ENCODE measurements around the gene RTKN. TPM values are rescaled to one million over a fixed set of nuclear protein-coding genes. Genes with fewer than 3 reads are reported as not detected.
A peak's percentile ranks its signal among the peaks of the same experiment; 100 is the strongest.

Gene RTKN
- total and polyA plus RNA-seq, 2 of the 13 experiments (the other 11 are each of a cell fraction or from before 2014, with no cell fraction given), result 159 to 166 TPM

DNA sequence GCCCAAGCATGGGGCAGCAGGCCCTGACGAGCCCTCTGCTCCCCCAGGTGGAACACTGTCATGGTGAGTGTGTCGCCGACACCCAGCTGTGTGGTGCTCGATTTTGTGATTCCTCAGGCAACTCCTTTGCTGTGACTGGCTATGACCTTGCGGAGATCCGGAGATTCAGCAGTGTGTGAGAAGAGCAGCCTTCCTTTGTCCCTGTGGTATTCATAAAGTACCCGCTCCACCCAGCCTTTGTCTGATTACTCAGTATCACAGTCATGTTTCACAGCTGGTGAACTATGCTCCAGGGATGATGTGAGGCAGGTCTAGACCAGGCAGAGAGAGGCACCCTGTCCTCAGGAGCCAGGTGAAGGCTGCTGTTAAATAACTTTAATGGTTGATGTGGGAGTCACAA is 16.2 kb downstream of the RTKN start (continued):
- TF ChIP-seq ZNF337 (CRISPR knock-in tag; IDR thresholded peaks at IDR 0.05; ENCODE audit: borderline replicate concordance, low read depth) (no peak), EED (CRISPR knock-in tag; IDR thresholded peaks at IDR 0.05) (no peak), ZFYVE20 (CRISPR knock-in tag; IDR thresholded peaks at IDR 0.05; ENCODE audit: borderline replicate concordance, low read depth) (no peak), MBNL3 (CRISPR knock-in tag; conservative IDR thresholded peaks at IDR 0.05) (no peak), CCDC6 (CRISPR knock-in tag; IDR thresholded peaks at IDR 0.05) (no peak), HNF4A (CRISPR knock-in tag; IDR thresholded peaks at IDR 0.05) (peak; percentile 51; the same call in 1 of the 2 replicates), ZNF180 (CRISPR knock-in tag; IDR thresholded peaks at IDR 0.05; ENCODE audit: borderline replicate concordance, low read depth) (no peak), PHF20 (CRISPR knock-in tag; IDR thresholded peaks at IDR 0.05) (no peak), REPIN1 (CRISPR knock-in tag; IDR thresholded peaks at IDR 0.05; ENCODE audit: borderline replicate concordance, low read depth) (no peak; the same call in 1 of the 2 replicates), HOXA3 (CRISPR knock-in tag; IDR thresholded peaks at IDR 0.05) (0 out of 2 replicates have a peak, but pooled peaks have one; percentile 15), SNAI1 (CRISPR knock-in tag; IDR thresholded peaks at IDR 0.05; ENCODE audit: borderline replicate concordance) (no peak), SMYD3 (CRISPR knock-in tag; IDR thresholded peaks at IDR 0.05) (0 out of 2 replicates have a peak, but pooled peaks have one; percentile 47), FOXP1 (IDR thresholded peaks at IDR 0.05) (no peak), FOXP1 (CRISPR knock-in tag; IDR thresholded peaks at IDR 0.05) (no peak)
- TF ChIP-seq, protein P1, sequence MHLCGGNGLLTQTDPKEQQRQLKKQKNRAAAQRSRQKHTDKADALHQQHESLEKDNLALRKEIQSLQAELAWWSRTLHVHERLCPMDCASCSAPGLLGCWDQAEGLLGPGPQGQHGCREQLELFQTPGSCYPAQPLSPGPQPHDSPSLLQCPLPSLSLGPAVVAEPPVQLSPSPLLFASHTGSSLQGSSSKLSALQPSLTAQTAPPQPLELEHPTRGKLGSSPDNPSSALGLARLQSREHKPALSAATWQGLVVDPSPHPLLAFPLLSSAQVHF (CRISPR knock-in tag; IDR thresholded peaks at IDR 0.05), result 0 out of 2 replicates have a peak, but pooled peaks have one; percentile 75
- TF ChIP-seq, protein P2, sequence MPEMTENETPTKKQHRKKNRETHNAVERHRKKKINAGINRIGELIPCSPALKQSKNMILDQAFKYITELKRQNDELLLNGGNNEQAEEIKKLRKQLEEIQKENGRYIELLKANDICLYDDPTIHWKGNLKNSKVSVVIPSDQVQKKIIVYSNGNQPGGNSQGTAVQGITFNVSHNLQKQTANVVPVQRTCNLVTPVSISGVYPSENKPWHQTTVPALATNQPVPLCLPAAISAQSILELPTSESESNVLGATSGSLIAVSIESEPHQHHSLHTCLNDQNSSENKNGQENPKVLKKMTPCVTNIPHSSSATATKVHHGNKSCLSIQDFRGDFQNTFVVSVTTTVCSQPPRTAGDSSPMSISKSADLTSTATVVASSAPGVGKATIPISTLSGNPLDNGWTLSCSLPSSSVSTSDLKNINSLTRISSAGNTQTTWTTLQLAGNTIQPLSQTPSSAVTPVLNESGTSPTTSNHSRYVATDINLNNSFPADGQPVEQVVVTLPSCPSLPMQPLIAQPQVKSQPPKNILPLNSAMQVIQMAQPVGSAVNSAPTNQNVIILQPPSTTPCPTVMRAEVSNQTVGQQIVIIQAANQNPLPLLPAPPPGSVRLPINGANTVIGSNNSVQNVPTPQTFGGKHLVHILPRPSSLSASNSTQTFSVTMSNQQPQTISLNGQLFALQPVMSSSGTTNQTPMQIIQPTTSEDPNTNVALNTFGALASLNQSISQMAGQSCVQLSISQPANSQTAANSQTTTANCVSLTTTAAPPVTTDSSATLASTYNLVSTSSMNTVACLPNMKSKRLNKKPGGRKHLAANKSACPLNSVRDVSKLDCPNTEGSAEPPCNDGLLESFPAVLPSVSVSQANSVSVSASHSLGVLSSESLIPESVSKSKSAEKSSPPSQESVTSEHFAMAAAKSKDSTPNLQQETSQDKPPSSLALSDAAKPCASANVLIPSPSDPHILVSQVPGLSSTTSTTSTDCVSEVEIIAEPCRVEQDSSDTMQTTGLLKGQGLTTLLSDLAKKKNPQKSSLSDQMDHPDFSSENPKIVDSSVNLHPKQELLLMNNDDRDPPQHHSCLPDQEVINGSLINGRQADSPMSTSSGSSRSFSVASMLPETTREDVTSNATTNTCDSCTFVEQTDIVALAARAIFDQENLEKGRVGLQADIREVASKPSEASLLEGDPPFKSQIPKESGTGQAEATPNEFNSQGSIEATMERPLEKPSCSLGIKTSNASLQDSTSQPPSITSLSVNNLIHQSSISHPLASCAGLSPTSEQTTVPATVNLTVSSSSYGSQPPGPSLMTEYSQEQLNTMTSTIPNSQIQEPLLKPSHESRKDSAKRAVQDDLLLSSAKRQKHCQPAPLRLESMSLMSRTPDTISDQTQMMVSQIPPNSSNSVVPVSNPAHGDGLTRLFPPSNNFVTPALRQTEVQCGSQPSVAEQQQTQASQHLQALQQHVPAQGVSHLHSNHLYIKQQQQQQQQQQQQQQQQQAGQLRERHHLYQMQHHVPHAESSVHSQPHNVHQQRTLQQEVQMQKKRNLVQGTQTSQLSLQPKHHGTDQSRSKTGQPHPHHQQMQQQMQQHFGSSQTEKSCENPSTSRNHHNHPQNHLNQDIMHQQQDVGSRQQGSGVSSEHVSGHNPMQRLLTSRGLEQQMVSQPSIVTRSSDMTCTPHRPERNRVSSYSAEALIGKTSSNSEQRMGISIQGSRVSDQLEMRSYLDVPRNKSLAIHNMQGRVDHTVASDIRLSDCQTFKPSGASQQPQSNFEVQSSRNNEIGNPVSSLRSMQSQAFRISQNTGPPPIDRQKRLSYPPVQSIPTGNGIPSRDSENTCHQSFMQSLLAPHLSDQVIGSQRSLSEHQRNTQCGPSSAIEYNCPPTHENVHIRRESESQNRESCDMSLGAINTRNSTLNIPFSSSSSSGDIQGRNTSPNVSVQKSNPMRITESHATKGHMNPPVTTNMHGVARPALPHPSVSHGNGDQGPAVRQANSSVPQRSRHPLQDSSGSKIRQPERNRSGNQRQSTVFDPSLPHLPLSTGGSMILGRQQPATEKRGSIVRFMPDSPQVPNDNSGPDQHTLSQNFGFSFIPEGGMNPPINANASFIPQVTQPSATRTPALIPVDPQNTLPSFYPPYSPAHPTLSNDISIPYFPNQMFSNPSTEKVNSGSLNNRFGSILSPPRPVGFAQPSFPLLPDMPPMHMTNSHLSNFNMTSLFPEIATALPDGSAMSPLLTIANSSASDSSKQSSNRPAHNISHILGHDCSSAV (CRISPR knock-in tag; IDR thresholded peaks at IDR 0.05; ENCODE audit: borderline replicate concordance), result no peak
- TF ChIP-seq, protein P3, sequence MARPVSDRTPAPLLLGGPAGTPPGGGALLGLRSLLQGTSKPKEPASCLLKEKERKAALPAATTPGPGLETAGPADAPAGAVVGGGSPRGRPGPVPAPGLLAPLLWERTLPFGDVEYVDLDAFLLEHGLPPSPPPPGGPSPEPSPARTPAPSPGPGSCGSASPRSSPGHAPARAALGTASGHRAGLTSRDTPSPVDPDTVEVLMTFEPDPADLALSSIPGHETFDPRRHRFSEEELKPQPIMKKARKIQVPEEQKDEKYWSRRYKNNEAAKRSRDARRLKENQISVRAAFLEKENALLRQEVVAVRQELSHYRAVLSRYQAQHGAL (CRISPR knock-in tag; IDR thresholded peaks at IDR 0.05; ENCODE audit: not compliant biosample characterization), result no peak
- TF ChIP-seq, protein P4, sequence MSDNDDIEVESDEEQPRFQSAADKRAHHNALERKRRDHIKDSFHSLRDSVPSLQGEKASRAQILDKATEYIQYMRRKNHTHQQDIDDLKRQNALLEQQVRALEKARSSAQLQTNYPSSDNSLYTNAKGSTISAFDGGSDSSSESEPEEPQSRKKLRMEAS (IDR thresholded peaks at IDR 0.05), result 0 out of 2 replicates have a peak, but pooled peaks have one; percentile 22
- TF ChIP-seq, protein P5, sequence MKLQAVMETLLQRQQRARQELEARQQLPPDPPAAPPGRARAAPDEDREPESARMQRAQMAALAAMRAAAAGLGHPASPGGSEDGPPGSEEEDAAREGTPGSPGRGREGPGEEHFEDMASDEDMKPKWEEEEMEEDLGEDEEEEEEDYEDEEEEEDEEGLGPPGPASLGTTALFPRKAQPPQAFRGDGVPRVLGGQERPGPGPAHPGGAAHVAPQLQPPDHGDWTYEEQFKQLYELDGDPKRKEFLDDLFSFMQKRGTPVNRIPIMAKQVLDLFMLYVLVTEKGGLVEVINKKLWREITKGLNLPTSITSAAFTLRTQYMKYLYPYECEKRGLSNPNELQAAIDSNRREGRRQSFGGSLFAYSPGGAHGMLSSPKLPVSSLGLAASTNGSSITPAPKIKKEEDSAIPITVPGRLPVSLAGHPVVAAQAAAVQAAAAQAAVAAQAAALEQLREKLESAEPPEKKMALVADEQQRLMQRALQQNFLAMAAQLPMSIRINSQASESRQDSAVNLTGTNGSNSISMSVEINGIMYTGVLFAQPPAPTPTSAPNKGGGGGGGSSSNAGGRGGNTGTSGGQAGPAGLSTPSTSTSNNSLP (IDR thresholded peaks at IDR 0.05; ENCODE audit: low read depth, low read length), result peak; percentile 64
